Measurements from ENCODE around the gene DUOXA1.

DNA sequence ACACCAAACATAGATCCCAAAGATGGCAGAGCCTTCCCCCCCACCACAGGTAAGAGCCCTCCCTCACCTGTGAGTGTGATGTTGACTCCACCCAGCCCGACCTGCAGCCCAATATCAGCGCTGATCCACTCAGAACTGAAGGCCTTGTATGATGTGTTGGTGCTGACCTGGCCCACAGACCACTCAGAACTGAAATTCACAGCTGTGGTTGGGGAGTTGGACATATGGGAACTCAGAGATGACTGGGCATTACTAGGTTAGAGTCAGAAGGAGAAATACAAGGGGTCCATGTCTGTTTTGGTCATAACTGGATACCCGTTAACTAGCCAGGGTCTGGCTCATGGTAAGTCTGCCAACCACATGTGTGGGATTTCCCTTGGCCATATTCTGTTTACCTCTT lies 8.7 kb downstream of the DUOXA1 start:
- TF ChIP-seq, protein P1, sequence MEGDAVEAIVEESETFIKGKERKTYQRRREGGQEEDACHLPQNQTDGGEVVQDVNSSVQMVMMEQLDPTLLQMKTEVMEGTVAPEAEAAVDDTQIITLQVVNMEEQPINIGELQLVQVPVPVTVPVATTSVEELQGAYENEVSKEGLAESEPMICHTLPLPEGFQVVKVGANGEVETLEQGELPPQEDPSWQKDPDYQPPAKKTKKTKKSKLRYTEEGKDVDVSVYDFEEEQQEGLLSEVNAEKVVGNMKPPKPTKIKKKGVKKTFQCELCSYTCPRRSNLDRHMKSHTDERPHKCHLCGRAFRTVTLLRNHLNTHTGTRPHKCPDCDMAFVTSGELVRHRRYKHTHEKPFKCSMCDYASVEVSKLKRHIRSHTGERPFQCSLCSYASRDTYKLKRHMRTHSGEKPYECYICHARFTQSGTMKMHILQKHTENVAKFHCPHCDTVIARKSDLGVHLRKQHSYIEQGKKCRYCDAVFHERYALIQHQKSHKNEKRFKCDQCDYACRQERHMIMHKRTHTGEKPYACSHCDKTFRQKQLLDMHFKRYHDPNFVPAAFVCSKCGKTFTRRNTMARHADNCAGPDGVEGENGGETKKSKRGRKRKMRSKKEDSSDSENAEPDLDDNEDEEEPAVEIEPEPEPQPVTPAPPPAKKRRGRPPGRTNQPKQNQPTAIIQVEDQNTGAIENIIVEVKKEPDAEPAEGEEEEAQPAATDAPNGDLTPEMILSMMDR (IDR thresholded peaks at IDR 0.05; ENCODE audit: borderline replicate concordance, extremely low read depth, low read length, poor library complexity, severe bottlenecking), result no peak
- TF ChIP-seq EZH2 (IDR thresholded peaks at IDR 0.05; ENCODE audit: borderline replicate concordance, low read depth, low read length, severe bottlenecking), result no peak

All from DND-41 (cell line).